GM21447 (cell line): ENCODE measurements around the gene ADGRA3.
"Not testable (repeated sequence)": the region's sequence is repeated elsewhere in the genome, so short reads cannot be mapped to it uniquely, and the experiment has no call there.

ENCODE experiments used
- ATAC-seq: cut with Tn5 transposase; IDR thresholded peaks from one replicate; pipeline ENCODE4 v1.9.1; 2021; ENCODE audit not compliant: unreplicated experiment

ADGRA3 gene

DNA sequence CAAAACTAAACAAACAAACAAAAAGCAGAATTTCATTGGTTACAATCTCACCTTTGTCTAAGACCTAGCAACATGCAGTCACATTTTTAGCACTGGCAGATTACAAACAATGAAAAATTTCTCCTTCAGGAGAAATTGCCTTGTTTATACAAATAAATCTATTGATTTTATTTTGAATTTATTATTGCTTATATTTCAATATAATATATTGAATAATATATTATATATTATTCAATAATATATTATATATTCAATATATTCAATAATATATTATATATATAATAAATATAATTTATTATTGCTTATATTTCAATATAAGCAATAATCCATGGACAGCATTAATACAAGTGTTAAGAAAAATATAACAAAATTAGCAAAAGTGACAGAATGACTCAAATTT is 131.7 kb downstream of the ADGRA3 start:
- no peak for ATAC-seq

DNA sequence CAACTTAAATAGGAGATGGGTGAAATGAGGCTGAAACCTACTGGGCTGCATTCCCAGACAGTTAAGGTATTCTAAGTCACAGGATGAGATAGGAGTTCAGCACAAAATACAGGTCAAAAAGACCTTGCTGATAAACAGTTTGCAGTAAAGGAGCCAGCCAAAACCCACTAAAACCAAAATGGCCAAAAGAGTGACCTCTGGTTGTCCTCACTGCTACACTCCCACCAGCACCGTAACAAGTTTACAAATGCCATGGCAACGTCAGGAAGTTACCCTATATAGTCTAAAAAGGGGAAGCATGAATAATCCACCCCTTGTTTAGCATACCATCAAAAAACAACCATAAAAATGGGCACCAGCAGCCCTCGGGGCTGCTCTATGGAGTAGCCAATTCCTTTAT is 133.7 kb downstream of the ADGRA3 start:
- ATAC-seq: not testable (repeated sequence)

DNA sequence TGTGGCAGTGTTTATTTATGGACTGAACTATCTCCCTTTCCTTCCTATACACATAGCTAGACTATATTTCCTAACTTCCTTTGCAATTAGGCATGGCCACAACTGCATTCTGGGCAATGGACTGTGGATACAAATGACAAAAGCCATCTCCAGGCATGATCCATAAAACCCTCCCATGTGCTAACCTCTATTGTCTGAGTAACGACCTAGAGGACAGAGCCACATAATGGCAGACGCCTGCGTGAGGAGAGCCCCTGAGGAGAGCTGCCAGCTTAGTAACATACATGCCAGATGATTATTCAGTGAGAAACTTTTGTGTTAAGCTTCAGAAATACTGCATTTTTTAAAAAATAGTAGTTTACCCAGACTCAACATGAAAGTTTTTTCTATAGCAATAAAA is 142.9 kb downstream of the ADGRA3 start:
- ATAC-seq: no peak

DNA sequence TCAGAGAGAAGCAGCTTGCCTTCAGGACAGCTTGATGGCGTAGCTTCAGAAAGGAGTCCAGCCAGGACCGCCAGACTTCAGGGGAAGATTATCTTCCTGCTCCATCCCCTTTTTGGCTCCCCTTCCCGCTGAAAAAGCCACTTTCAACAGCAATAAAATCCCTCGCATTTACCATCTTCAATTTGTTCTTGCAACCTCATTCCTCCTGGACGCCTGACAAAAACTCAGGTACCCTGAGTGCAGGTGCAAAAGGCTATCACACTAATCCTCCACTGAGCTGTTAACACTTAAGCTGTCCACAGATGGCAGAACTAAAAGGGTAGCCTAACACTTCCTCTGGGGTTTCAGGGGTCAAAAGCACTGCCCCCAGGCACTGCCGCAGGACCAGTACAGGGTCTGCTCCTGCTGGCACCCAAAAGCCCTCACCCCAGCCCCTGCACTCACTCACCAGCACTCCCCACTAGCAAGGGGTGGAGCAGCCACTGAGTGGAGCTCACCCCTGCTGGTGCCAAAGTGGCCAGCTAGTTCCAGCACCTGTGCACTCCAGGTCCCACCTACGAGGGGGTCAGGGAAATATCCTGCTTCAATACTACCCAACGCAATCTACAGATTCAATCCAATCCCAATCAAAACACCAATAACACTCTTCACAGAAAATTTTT is 145.8 kb downstream of the ADGRA3 start:
- ATAC-seq: no peak

GRCh38 chr4:22363787-22364186 is 152.1 kb downstream of the ADGRA3 start:
- ATAC-seq: no peak

DNA sequence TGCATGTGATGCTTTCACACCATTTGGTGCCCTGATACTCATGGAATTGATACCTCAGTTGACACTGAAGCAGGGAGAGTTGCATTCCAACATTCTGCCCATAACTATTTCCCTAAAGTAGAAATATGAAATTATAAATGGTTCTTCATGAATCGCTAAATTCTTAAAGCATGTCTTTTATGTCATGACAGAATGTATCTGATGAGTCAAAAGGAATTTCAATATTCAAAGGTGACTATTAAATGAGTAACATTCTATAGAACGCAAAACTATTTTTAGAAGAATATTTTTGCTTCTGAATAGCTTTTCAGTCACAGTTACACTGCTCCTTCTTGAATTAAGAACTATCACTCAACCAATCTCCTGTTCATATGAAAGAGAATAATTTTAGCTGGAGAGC is 152.8 kb downstream of the ADGRA3 start:
- ATAC-seq: no peak

- no peak for ATAC-seq
Measured at GRCh38 chr4:22356987-22357596, 158.8 kb downstream of the ADGRA3 start.

DNA sequence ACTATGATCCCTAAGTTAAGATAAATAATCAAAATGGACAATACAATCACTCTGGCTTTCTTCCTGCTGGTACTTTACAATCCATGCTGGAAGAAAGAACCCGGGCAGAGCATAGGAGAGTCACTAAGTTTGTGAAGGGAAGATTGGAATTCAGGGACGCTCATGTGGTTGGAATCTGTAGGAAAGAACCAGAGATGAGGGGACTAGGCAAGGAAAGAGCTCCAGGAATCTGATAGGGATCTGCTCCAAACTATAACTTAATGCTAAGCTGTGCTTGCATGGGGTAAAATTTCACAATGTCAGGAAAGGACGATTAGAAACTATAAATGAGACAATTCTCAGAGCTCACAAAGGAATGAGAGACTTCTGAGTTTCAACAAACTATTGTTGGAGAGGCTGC is 167.5 kb downstream of the ADGRA3 start:
- no peak for ATAC-seq

- no peak for ATAC-seq
Measured at GRCh38 chr4:22345678-22346077, 170.2 kb downstream of the ADGRA3 start.

DNA sequence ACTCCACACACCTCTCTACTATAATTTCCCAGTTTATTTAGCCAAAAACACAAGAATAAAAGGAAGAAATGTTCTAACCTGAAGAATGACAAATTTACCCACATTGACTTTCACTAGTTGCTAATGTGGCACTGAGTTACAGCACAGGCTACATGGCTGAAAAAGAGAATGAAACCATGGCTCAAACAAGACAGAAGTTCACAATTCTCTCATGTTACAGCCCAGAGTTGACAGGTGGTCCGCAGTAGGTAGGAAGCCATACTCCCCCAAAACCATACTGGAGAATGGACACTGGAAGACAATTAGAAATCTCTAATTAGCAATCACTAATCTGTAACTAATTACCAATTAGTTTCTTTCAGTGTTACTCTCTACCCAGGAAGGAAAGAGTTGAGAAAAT is 170.8 kb downstream of the ADGRA3 start:
- ATAC-seq: no peak

GRCh38 chr4:22343606-22344005 is 172.3 kb downstream of the ADGRA3 start:
- no peak for ATAC-seq

- no peak for ATAC-seq
Measured at GRCh38 chr4:22339491-22339890, 176.4 kb downstream of the ADGRA3 start.

- no peak for ATAC-seq
Measured at GRCh38 chr4:22338796-22339195, 177.1 kb downstream of the ADGRA3 start.
